GM12878 (cell line): ENCODE data around the gene SLC12A9. TPM values are rescaled to one million over a fixed set of nuclear protein-coding genes. Genes with fewer than 3 reads are reported as not detected.

Experiments used
- BCL11A ChIP-seq: IDR thresholded peaks from 2 replicates; pipeline ENCODE4 v1.6.1; 2011; ENCODE audit warnings: low read depth, low read length
- CEBPB ChIP-seq, 2 experiments: fragments of 150-350 bp in 1 of 2; IDR thresholded peaks; 2 replicates each; pipeline ENCODE4 v1.6.1; 2012 to 2014; ENCODE audit warnings: low read depth in 2 of 2, low read length in 2 of 2, borderline replicate concordance in 1 of 2, inconsistent platforms in 1 of 2
- CHD4 ChIP-seq: fragments of 200-600 bp; sonication (generic); IDR thresholded peaks from 2 replicates; pipeline ENCODE4 v1.6.1; 2016; ENCODE audit warnings: mild to moderate bottlenecking
- FOXK2 ChIP-seq: fragments of 450-650 bp; IDR thresholded peaks from 2 replicates; pipeline ENCODE4 v1.6.1; 2017; ENCODE audit warnings: mild to moderate bottlenecking, moderate library complexity
- JUNB ChIP-seq: IDR thresholded peaks from 2 replicates; pipeline ENCODE4 v1.6.1; 2016; ENCODE audit warnings: antibody characterized with exemption, mild to moderate bottlenecking
- KLF5 ChIP-seq: fragments of 450-650 bp; IDR thresholded peaks from 2 replicates; pipeline ENCODE4 v1.6.1; 2014; ENCODE audit warnings: mild to moderate bottlenecking; ENCODE audit not compliant: partially characterized antibody
- MEF2B ChIP-seq: fragments of 450-650 bp; IDR thresholded peaks from 2 replicates; pipeline ENCODE4 v1.6.1; 2018; ENCODE audit warnings: mild to moderate bottlenecking, moderate library complexity; ENCODE audit not compliant: partially characterized antibody, poor library complexity, severe bottlenecking
- NFIC ChIP-seq: IDR thresholded peaks from 2 replicates; pipeline ENCODE4 v1.6.1; 2012; ENCODE audit warnings: low read depth, mild to moderate bottlenecking, inconsistent platforms, low read length, moderate library complexity
- NRF1 ChIP-seq: conservative IDR thresholded peaks from 2 replicates; pipeline ENCODE4 v1.6.1; 2011; ENCODE audit warnings: mild to moderate bottlenecking, low read depth, low read length, improper control_type of control experiment
- PAX5 ChIP-seq: IDR thresholded peaks from 2 replicates; pipeline ENCODE4 v1.6.1; 2011; ENCODE audit warnings: low read depth, low read length, borderline replicate concordance
- PML ChIP-seq: IDR thresholded peaks from 2 replicates; pipeline ENCODE4 v1.6.1; 2012; ENCODE audit warnings: low read length, inconsistent platforms
- POLR2AphosphoS2 ChIP-seq: IDR thresholded peaks from 2 replicates; pipeline ENCODE4 v1.6.1; 2011; ENCODE audit warnings: low read depth, mild to moderate bottlenecking, low read length, improper control_type of control experiment, moderate library complexity
- RAD21 ChIP-seq: IDR thresholded peaks from 2 replicates; pipeline ENCODE4 v1.6.1; 2011; ENCODE audit warnings: mild to moderate bottlenecking, low read depth, low read length, moderate library complexity; ENCODE audit not compliant: insufficient read depth
- SIN3A ChIP-seq: IDR thresholded peaks from 2 replicates; pipeline ENCODE4 v1.6.1; 2012; ENCODE audit warnings: low read depth, low read length, improper control_type of control experiment
- SMAD5 ChIP-seq: IDR thresholded peaks from 2 replicates; pipeline ENCODE4 v1.6.1; 2016; ENCODE audit warnings: antibody characterized with exemption, low read depth
- SP1 ChIP-seq: IDR thresholded peaks from one replicate; pipeline ENCODE4 v1.6.1; 2011; ENCODE audit warnings: low read depth, low read length
- SPI1 ChIP-seq: IDR thresholded peaks from 2 replicates; pipeline ENCODE4 v1.6.1; 2011; ENCODE audit warnings: low read depth, mild to moderate bottlenecking, low read length, moderate library complexity, borderline replicate concordance; ENCODE audit not compliant: insufficient read depth
- TCF3 ChIP-seq: IDR thresholded peaks from 2 replicates; pipeline ENCODE4 v1.6.1; 2012; ENCODE audit warnings: low read depth, mild to moderate bottlenecking, low read length, borderline replicate concordance; ENCODE audit not compliant: insufficient read depth
- ZNF274 ChIP-seq: IDR thresholded peaks from one replicate; pipeline ENCODE4 v1.8.0; 2011; ENCODE audit not compliant: insufficient read length, insufficient read depth
- ZSCAN29 ChIP-seq: fragments of 450-650 bp; IDR thresholded peaks from 2 replicates; pipeline ENCODE4 v1.6.1; 2017; ENCODE audit warnings: mild to moderate bottlenecking, moderate library complexity
- polyA plus RNA-seq, 11 experiments: library from polyadenylated mRNA; depleted of rRNA in 4 of 11; unstranded in 6 of 11; stranded (reverse) in 5 of 11; fragments of >200 nt; fragmentation: Nextera tagmentation in 4 of 11; fragmentation: Illumina TruSeq in 1 of 11; extraction: Ambion mirVana in 4 of 11; extraction: Trizol in 1 of 11; gene quantifications; 1 replicate in 1 of 11; 2 replicates in 10 of 11; pipeline versions ENCODE4 v1.2.1 to v1.2.3, GENCODE V29; 2011 to 2016; ENCODE audit warnings: inconsistent platforms in 2 of 11, missing spikeins in 2 of 11, low read depth in 1 of 11
- total RNA-seq, 4 experiments: library from RNA; depleted of rRNA in 3 of 4; stranded (reverse); fragments of >200 nt in 3 of 4; fragmentation: Illumina TruSeq in 1 of 4; extraction: Trizol in 1 of 4; gene quantifications; 2 replicates each; pipeline versions ENCODE4 v1.2.1 to v1.2.3, GENCODE V29; 2013 to 2021
- TF ChIP-seq, protein P1 (sequence below): fragments of 450-650 bp; formaldehyde crosslinking; IDR thresholded peaks from 2 replicates; pipeline ENCODE4 v1.4.0; 2022; ENCODE audit warnings: mild to moderate bottlenecking, moderate library complexity
- TF ChIP-seq, protein P2 (sequence below): fragments of 450-650 bp; formaldehyde crosslinking; IDR thresholded peaks from 2 replicates; pipeline ENCODE4 v1.4.0; 2020; ENCODE audit warnings: mild to moderate bottlenecking, moderate library complexity
- TF ChIP-seq, protein P3 (sequence below): IDR thresholded peaks from 2 replicates; pipeline ENCODE4 v1.6.1; 2012; ENCODE audit warnings: low read depth, low read length, improper control_type of control experiment

SLC12A9 gene
- total and polyA plus RNA-seq, 10 of the 15 experiments (the other 5 are each of a cell fraction or from before 2014, with no cell fraction given) = 0.24 to 18.5 (median 9.4) TPM

DNA sequence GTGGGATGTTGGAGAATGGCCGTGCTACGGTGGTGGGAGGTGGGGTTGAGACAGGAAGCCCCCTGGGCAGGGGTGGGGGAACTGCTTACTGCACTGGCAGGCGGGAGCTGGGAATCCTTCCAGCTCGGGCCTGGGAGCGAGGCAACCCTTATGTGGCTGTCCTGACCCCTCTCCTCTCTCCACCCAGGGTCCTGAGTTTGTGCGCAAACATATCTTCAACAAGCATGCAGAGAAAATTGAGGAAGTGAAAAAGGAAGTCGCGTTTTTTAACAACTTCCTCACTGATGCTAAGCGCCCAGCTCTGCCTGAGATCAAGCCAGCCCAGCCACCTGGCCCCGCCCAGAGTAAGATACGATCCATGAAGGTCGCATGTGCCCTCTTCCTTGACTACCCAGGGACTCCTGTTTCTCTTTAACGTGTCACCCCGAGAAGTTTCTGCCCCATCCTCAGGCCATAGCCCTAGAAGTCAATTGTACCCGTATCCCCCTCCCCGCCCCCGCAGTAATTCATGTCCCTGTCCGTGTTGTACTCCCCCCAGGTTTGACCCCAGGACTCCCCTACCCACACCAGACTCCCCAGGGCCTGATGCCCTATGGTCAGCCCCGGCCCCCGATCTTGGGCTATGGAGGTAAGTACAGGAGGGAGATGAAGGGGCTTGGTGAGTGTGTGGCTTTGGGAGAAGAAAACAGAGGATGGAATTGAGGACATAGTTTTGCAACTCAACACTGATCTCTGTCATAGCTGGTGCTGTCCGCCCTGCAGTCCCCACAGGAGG is 35.2 kb downstream of the SLC12A9 start (continued):
- TF ChIP-seq, protein P1, sequence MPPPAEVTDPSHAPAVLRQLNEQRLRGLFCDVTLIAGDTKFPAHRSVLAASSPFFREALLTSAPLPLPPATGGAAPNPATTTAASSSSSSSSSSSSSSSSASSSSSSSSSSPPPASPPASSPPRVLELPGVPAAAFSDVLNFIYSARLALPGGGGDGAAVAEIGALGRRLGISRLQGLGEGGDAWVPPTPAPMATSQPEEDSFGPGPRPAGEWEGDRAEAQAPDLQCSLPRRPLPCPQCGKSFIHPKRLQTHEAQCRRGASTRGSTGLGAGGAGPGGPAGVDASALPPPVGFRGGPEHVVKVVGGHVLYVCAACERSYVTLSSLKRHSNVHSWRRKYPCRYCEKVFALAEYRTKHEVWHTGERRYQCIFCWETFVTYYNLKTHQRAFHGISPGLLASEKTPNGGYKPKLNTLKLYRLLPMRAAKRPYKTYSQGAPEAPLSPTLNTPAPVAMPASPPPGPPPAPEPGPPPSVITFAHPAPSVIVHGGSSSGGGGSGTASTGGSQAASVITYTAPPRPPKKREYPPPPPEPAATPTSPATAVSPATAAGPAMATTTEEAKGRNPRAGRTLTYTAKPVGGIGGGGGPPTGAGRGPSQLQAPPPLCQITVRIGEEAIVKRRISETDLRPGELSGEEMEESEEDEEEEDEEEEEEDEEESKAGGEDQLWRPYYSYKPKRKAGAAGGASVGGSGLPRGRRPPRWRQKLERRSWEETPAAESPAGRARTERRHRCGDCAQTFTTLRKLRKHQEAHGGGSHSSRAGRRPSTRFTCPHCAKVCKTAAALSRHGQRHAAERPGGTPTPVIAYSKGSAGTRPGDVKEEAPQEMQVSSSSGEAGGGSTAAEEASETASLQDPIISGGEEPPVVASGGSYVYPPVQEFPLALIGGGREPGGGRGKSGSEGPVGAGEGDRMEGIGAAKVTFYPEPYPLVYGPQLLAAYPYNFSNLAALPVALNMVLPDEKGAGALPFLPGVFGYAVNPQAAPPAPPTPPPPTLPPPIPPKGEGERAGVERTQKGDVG (CRISPR knock-in tag) = no peak
- TF ChIP-seq CEBPB (IDR thresholded peaks at IDR 0.05; ENCODE audit: borderline replicate concordance in 1 of 2, low read depth in 2 of 2, low read length in 2 of 2) (no peak), SIN3A (no peak), KLF5 (no peak), JUNB (no peak), ZSCAN29 (no peak), NRF1 (no peak), PAX5 (0 out of 2 replicates have a peak, but pooled peaks have one; percentile 9), RAD21 (no peak), CHD4 (no peak), SP1 (no peak), POLR2AphosphoS2 (no peak), SPI1 (peak; percentile 99), SMAD5 (no peak; the same call in 1 of the 2 replicates), ZNF274 (no peak), BCL11A (no peak), FOXK2 (no peak), MEF2B (peak; percentile 21), NFIC (no peak), PML (no peak), TCF3 (no peak)
- TF ChIP-seq, protein P2, sequence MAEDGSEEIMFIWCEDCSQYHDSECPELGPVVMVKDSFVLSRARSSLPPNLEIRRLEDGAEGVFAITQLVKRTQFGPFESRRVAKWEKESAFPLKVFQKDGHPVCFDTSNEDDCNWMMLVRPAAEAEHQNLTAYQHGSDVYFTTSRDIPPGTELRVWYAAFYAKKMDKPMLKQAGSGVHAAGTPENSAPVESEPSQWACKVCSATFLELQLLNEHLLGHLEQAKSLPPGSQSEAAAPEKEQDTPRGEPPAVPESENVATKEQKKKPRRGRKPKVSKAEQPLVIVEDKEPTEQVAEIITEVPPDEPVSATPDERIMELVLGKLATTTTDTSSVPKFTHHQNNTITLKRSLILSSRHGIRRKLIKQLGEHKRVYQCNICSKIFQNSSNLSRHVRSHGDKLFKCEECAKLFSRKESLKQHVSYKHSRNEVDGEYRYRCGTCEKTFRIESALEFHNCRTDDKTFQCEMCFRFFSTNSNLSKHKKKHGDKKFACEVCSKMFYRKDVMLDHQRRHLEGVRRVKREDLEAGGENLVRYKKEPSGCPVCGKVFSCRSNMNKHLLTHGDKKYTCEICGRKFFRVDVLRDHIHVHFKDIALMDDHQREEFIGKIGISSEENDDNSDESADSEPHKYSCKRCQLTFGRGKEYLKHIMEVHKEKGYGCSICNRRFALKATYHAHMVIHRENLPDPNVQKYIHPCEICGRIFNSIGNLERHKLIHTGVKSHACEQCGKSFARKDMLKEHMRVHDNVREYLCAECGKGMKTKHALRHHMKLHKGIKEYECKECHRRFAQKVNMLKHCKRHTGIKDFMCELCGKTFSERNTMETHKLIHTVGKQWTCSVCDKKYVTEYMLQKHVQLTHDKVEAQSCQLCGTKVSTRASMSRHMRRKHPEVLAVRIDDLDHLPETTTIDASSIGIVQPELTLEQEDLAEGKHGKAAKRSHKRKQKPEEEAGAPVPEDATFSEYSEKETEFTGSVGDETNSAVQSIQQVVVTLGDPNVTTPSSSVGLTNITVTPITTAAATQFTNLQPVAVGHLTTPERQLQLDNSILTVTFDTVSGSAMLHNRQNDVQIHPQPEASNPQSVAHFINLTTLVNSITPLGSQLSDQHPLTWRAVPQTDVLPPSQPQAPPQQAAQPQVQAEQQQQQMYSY (CRISPR knock-in tag) = no peak
- TF ChIP-seq, protein P3, sequence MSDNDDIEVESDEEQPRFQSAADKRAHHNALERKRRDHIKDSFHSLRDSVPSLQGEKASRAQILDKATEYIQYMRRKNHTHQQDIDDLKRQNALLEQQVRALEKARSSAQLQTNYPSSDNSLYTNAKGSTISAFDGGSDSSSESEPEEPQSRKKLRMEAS = peak; percentile 38; the same call in 1 of the 2 replicates
